Gastroesophageal sphincter (tissue), 3 donors: Measurements from ENCODE around the gene SRPK1.

Experiments
- POLR2A ChIP-seq, 2 donors: fragments of 450-650 bp; IDR thresholded peaks; one replicate each; pipeline ENCODE4 v1.6.1; 2017; ENCODE audit warnings: antibody characterized with exemption in 2 of 2, mild to moderate bottlenecking in 2 of 2, moderate library complexity in 1 of 2
- POLR2AphosphoS5 ChIP-seq: sonication (generic); formaldehyde crosslinking; IDR thresholded peaks from one replicate; pipeline ENCODE4 v1.6.1; 2017; ENCODE audit warnings: antibody characterized with exemption
- TF ChIP-seq, protein P1 (sequence below), 4 experiments: fragments of 200-600 bp in 2 of 4; fragments of 450-650 bp in 2 of 4; sonication (generic) in 1 of 4; IDR thresholded peaks; one replicate each; pipeline ENCODE4 v1.5.1; 2017 to 2019; ENCODE audit warnings: antibody characterized with exemption in 4 of 4, mild to moderate bottlenecking in 2 of 4, moderate library complexity in 2 of 4

DNA sequence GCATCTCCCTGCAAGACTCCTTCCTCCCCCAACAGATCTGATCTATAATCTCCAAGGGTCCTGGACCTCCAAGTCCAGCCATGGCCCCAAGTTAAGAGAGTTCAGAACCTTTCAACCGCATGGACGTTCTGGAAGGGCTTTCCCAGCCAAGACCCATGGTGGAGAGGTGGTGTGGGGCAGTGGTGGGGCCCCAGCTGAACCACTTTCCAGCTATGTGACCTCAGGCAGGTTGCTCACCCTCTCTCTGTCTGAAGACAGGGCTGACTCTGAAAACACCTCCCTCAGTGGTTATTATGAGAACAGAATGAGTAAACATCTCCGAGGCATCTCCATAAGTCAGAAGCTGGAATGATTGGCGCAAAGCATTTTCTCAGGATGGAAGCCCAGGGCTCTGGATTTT, 124.7 kb downstream of the SRPK1 start:
- TF ChIP-seq, protein P1, sequence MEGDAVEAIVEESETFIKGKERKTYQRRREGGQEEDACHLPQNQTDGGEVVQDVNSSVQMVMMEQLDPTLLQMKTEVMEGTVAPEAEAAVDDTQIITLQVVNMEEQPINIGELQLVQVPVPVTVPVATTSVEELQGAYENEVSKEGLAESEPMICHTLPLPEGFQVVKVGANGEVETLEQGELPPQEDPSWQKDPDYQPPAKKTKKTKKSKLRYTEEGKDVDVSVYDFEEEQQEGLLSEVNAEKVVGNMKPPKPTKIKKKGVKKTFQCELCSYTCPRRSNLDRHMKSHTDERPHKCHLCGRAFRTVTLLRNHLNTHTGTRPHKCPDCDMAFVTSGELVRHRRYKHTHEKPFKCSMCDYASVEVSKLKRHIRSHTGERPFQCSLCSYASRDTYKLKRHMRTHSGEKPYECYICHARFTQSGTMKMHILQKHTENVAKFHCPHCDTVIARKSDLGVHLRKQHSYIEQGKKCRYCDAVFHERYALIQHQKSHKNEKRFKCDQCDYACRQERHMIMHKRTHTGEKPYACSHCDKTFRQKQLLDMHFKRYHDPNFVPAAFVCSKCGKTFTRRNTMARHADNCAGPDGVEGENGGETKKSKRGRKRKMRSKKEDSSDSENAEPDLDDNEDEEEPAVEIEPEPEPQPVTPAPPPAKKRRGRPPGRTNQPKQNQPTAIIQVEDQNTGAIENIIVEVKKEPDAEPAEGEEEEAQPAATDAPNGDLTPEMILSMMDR (IDR thresholded peaks at IDR 0.05): no peak
- TF ChIP-seq POLR2A (IDR thresholded peaks at IDR 0.05): no peak
- no peak for TF ChIP-seq POLR2AphosphoS5
